OCI-LY1 (cell line): ENCODE results near the gene IL1RAPL2.

ENCODE experiments used
- H2AFZ ChIP-seq: fragments of 200-600 bp; sonication (generic), shearing (Covaris generic); 2 replicates; pipeline ENCODE4 v1.6.0; 2014; ENCODE audit warnings: antibody characterized with exemption, mild to moderate bottlenecking, low read length
- H3F3A ChIP-seq: fragments of 200-600 bp; sonication (generic), shearing (Covaris generic); 2 replicates; pipeline ENCODE4 v1.6.0; 2014; ENCODE audit warnings: mild to moderate bottlenecking, antibody characterized with exemption, low read length, moderate library complexity; ENCODE audit not compliant: insufficient read depth
- H3K27ac ChIP-seq: fragments of 200-600 bp; sonication (generic); 2 replicates; pipeline ENCODE4 v1.5.1; 2014; ENCODE audit warnings: low read length, mixed run types, mild to moderate bottlenecking, low read depth; ENCODE audit not compliant: poor library complexity, severe bottlenecking
- H3K27me3 ChIP-seq: fragments of 200-600 bp; sonication (generic); 2 replicates; pipeline ENCODE4 v1.6.0; 2014; ENCODE audit warnings: antibody characterized with exemption, mild to moderate bottlenecking, low read length, moderate library complexity; ENCODE audit not compliant: insufficient read depth
- H3K36me3 ChIP-seq: fragments of 200-600 bp; sonication (generic); 2 replicates; pipeline ENCODE4 v1.6.1; 2014; ENCODE audit warnings: mild to moderate bottlenecking, antibody characterized with exemption, low read length, moderate library complexity, mixed read lengths; ENCODE audit not compliant: insufficient read depth
- H3K4me1 ChIP-seq: fragments of 200-600 bp; sonication (generic); 2 replicates; pipeline ENCODE4 v1.5.1; 2014; ENCODE audit warnings: mild to moderate bottlenecking, low read length, moderate library complexity; ENCODE audit not compliant: insufficient read depth, severe bottlenecking
- H3K4me2 ChIP-seq: fragments of 200-600 bp; sonication (generic), shearing (Covaris generic); 2 replicates; pipeline ENCODE4 v1.6.1; 2014; ENCODE audit warnings: low read length
- H3K4me3 ChIP-seq: fragments of 200-600 bp; sonication (generic); 2 replicates; pipeline ENCODE4 v1.5.1; 2014; ENCODE audit warnings: low read length, low read depth, mild to moderate bottlenecking, mixed read lengths; ENCODE audit not compliant: poor library complexity, severe bottlenecking
- H3K79me2 ChIP-seq: fragments of 200-600 bp; shearing (Covaris generic); 2 replicates; pipeline ENCODE4 v1.6.1; 2016; ENCODE audit warnings: mixed run types, low read length, mixed read lengths; ENCODE audit not compliant: insufficient read depth
- H3K9ac ChIP-seq: fragments of 200-600 bp; sonication (generic), shearing (Covaris generic); 2 replicates; pipeline ENCODE4 v1.6.1; 2014; ENCODE audit warnings: mild to moderate bottlenecking, low read length, mixed read lengths
- H3K9me2 ChIP-seq: fragments of 200-600 bp; sonication (generic), shearing (Covaris generic); 2 replicates; pipeline ENCODE4 v1.6.1; 2014; ENCODE audit warnings: low read depth, mild to moderate bottlenecking, low read length, mixed read lengths
- H3K9me3 ChIP-seq: fragments of 200-600 bp; shearing (Covaris generic); 2 replicates; pipeline ENCODE4 v1.6.1; 2014; ENCODE audit warnings: low read length, mixed read lengths
- H4K20me1 ChIP-seq: fragments of 200-600 bp; sonication (generic), shearing (Covaris generic); 2 replicates; pipeline ENCODE4 v1.6.0; 2016; ENCODE audit warnings: mild to moderate bottlenecking, low read length; ENCODE audit not compliant: insufficient read depth
- CTCF ChIP-seq: fragments of 200-600 bp; sonication (generic), shearing (Covaris generic); IDR thresholded peaks from 2 replicates; pipeline ENCODE4 v1.5.1; 2017; ENCODE audit warnings: mild to moderate bottlenecking, antibody characterized with exemption, low read length, moderate library complexity, mixed read lengths
- EZH2 ChIP-seq: fragments of 200-600 bp; sonication (generic), shearing (Covaris generic); IDR thresholded peaks from 2 replicates; pipeline ENCODE4 v1.8.0; 2017; ENCODE audit warnings: borderline replicate concordance, mixed run types, mild to moderate bottlenecking, antibody characterized with exemption, low read length, moderate library complexity, mixed read lengths

The IL1RAPL2 gene

GRCh38 chrX:105759598-105759997, 1193.6 kb downstream of the IL1RAPL2 start:
- Histone ChIP-seq H4K20me1 (no peaks in the 10 kb centered on the region), H3K4me1 (no peaks in the 10 kb centered on the region), H3F3A (no peaks in the 10 kb centered on the region), H2AFZ (no peak overlapping the region), H3K9ac (no peak overlapping the region), H3K27me3 (no peaks in the 10 kb centered on the region), H3K9me2 (no peaks in the 10 kb centered on the region), H3K4me2 (no peak overlapping the region), H3K79me2 (no peaks in the 10 kb centered on the region), H3K36me3 (no peaks in the 10 kb centered on the region), H3K27ac (no peak overlapping the region), H3K9me3 (no peaks in the 10 kb centered on the region), H3K4me3 (no peak overlapping the region)
- TF ChIP-seq CTCF, result no peak
- no peak for TF ChIP-seq EZH2

- Histone ChIP-seq H3K4me1 (no peaks in the 10 kb centered on the region), H3K79me2 (no peaks in the 10 kb centered on the region), H3K36me3 (no peaks in the 10 kb centered on the region), H2AFZ (no peak overlapping the region), H4K20me1 (no peaks in the 10 kb centered on the region), H3K9ac (no peak overlapping the region), H3K9me2 (no peaks in the 10 kb centered on the region), H3K9me3 (no peaks in the 10 kb centered on the region), H3K27me3 (no peaks in the 10 kb centered on the region), H3K4me2 (no peak overlapping the region), H3K4me3 (no peak overlapping the region), H3F3A (no peaks in the 10 kb centered on the region), H3K27ac (no peak overlapping the region)
- TF ChIP-seq CTCF, result no peak
- TF ChIP-seq EZH2, result no peak
These were observed 1199.7 kb downstream of the IL1RAPL2 start for GRCh38 chrX:105765691-105766090.

- Histone ChIP-seq H4K20me1 (no peaks in the 10 kb centered on the region), H3K4me1 (no peaks in the 10 kb centered on the region), H3K4me3 (no peak overlapping the region), H3K27ac (no peak overlapping the region), H3K9me2 (no peaks in the 10 kb centered on the region), H3F3A (no peaks in the 10 kb centered on the region), H3K79me2 (no peaks in the 10 kb centered on the region), H3K9ac (no peak overlapping the region), H3K9me3 (no peaks in the 10 kb centered on the region), H2AFZ (no peak overlapping the region), H3K4me2 (no peak overlapping the region), H3K27me3 (no peaks in the 10 kb centered on the region), H3K36me3 (no peaks in the 10 kb centered on the region)
- TF ChIP-seq EZH2 (no peak), CTCF (no peak)
These were observed 1207.8 kb downstream of the IL1RAPL2 start for GRCh38 chrX:105773801-105774200.
